ENCODE data around the gene PSMD7.

DNA sequence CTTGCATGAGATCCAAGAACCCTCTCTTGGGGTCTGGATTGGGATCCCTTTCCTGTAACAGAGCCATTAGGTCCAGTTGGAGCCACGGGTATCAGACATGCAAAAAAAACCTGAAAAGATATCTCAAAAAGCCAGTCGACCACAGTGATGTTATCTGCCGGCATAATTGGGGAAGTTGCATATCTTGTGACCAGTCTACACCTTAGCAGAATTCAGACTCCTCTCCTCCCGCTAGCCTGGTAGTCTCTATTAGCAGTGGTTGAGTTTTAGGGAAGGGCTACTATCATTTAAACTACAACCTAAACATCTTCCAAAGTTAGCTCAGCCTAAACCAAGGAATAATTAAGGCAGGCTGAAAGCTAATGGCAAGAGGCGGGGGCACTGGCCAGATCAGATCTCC is 16.2 kb upstream of the PSMD7 start:
- TF ChIP-seq POLR2AphosphoS5 (IDR thresholded peaks at IDR 0.05; ENCODE audit: low read depth, low read length) (no peak), SIN3A (IDR thresholded peaks at IDR 0.05; ENCODE audit: borderline replicate concordance, insufficient read depth, low read length) (no peak), TAF1 (IDR thresholded peaks at IDR 0.05; ENCODE audit: borderline replicate concordance, insufficient read depth, low read length) (no peak)
- TF ChIP-seq, protein P1, sequence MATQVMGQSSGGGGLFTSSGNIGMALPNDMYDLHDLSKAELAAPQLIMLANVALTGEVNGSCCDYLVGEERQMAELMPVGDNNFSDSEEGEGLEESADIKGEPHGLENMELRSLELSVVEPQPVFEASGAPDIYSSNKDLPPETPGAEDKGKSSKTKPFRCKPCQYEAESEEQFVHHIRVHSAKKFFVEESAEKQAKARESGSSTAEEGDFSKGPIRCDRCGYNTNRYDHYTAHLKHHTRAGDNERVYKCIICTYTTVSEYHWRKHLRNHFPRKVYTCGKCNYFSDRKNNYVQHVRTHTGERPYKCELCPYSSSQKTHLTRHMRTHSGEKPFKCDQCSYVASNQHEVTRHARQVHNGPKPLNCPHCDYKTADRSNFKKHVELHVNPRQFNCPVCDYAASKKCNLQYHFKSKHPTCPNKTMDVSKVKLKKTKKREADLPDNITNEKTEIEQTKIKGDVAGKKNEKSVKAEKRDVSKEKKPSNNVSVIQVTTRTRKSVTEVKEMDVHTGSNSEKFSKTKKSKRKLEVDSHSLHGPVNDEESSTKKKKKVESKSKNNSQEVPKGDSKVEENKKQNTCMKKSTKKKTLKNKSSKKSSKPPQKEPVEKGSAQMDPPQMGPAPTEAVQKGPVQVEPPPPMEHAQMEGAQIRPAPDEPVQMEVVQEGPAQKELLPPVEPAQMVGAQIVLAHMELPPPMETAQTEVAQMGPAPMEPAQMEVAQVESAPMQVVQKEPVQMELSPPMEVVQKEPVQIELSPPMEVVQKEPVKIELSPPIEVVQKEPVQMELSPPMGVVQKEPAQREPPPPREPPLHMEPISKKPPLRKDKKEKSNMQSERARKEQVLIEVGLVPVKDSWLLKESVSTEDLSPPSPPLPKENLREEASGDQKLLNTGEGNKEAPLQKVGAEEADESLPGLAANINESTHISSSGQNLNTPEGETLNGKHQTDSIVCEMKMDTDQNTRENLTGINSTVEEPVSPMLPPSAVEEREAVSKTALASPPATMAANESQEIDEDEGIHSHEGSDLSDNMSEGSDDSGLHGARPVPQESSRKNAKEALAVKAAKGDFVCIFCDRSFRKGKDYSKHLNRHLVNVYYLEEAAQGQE (IDR thresholded peaks at IDR 0.05; ENCODE audit: insufficient read depth in 1 of 2, low read depth in 2 of 2, low read length in 2 of 2) = no peak
